GM21619 (cell line): Measurements from ENCODE around the gene CENPA.
"Not testable (repeated sequence)": the region's sequence is repeated elsewhere in the genome, so short reads cannot be mapped to it uniquely, and the experiment has no call there.

Experiments
- ATAC-seq: cut with Tn5 transposase; IDR thresholded peaks from one replicate; pipeline ENCODE4 v1.9.1; 2021; ENCODE audit not compliant: unreplicated experiment

CENPA gene

GRCh38 chr2:26760991-26761390, 24.9 kb upstream of the CENPA start:
- not testable (repeated sequence) for ATAC-seq

- ATAC-seq: no peak
These were observed 22.8 kb upstream of the CENPA start for GRCh38 chr2:26763019-26763418.

DNA sequence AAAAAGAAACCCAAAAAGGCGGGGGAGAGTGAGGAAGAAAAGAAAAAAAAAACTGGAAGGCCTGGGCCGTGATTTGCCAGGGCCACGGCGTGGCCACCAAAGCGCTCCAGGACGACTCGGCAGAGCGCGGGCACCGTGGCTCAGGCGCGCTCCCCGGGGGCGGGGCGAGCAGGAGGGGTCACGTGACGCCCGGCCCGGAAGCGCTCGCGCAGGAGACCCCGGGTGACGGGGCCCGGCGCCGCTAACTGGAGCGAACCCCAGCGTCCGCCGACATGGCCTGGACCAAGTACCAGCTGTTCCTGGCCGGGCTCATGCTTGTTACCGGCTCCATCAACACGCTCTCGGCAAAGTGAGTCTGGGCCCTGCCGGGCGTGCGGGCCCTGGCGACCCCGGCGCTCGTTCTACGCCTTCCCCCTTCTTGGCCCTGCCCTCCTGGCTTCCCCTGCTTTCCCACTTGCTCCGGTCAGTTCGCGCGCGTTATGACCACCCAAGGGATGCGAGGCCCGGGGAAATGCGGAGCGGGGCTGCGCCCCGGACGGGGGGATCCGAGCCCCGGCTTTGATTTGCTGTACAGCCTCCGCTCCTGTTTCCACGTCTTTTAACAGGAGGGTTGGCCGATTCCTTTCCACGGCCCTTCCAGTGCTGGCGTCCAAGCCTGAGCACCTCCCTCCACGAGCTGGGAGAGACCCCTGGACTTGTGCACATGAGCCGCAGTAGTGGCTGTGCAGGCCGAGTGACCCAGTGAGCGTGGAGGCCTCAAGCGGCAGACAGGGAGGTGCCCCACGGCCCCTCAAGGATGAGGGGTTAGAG, 21.6 kb upstream of the CENPA start, which contains the start of gene SLC35F6:
SLC35F6 (plus strand) TSS at position 207 of the 810 bp plus-strand sequence; CDS start at position 273, 66 bp downstream.
- ATAC-seq: peak; percentile 78

GRCh38 chr2:26764906-26765305, 20.9 kb upstream of the CENPA start:
- ATAC-seq: no peak

GRCh38 chr2:26765475-26766200, 20.2 kb upstream of the CENPA start:
- ATAC-seq: no peak

DNA sequence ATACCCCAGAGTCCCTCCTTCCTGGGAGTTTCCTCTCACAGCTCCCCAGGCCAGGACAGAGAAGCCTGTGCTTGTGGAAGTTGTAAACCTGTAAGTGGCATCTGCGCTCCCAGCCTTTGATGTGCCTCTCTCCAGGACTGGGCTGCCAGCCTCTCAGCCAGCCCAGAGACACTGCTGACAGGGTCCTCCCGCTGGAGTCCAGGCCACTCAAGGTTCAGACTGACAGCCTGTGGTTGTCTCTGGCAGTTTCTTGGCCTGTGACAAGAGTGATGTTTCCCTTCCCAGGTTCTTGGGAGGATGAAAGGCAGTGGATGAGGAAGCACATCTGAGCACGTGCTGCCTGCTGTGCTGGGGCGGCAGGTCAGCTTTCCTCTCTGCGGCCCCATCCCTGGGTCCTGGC, 18.7 kb upstream of the CENPA start:
- ATAC-seq: no peak

- no peak for ATAC-seq
These were observed 17.9 kb upstream of the CENPA start for GRCh38 chr2:26767894-26768487.

DNA sequence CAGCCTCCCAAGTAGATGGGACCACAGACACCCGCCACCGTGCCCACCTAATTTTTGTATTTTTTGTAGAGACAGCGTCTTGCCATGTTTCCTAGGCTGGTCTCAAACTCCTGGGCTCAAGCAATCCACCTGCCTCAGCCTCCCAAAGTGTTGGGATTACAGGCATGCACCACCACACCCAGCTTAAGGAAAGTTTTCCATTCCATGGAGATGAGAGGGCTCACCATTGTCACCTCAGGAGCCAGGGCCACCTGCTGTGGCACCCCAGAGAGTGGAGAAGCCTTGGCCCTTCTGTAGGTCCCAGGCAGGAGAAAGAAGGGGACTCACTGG, 17.1 kb upstream of the CENPA start:
- no peak for ATAC-seq

DNA sequence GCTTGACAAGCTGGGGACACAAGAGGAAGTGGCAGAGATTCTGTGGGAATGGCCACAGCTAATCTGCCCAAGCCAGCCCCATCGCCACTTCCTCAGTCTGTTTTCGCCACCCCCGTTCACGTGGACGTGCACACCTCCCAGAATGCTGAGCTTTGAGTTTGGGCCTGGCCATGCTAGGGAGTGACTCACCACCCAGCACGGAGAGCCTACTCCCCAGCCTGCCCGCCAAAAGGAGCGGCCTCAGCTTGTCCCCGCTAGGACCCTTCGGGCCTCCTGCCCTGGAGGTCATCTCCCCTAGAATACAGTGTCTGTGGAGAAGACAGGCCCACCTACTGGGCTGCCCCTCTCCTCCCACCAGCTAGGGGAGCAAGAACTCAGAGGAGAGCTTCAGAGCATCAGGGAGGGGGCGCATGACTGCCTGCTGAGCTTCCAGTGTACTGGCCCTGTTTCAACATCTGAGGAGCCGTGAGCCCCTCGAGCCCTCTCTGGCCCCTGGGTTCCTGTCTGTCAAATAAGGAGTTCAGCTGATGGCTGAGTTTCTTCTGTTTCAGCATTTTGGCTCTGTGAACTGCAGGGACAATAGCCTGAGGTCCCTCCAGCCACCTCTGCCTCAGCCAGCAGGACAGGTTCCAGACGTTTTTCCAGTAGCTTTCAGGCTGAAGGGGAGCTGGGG, 16.6 kb upstream of the CENPA start:
- ATAC-seq: no peak

- ATAC-seq: no peak
These were observed 14.8 kb upstream of the CENPA start for GRCh38 chr2:26770986-26771586.

DNA sequence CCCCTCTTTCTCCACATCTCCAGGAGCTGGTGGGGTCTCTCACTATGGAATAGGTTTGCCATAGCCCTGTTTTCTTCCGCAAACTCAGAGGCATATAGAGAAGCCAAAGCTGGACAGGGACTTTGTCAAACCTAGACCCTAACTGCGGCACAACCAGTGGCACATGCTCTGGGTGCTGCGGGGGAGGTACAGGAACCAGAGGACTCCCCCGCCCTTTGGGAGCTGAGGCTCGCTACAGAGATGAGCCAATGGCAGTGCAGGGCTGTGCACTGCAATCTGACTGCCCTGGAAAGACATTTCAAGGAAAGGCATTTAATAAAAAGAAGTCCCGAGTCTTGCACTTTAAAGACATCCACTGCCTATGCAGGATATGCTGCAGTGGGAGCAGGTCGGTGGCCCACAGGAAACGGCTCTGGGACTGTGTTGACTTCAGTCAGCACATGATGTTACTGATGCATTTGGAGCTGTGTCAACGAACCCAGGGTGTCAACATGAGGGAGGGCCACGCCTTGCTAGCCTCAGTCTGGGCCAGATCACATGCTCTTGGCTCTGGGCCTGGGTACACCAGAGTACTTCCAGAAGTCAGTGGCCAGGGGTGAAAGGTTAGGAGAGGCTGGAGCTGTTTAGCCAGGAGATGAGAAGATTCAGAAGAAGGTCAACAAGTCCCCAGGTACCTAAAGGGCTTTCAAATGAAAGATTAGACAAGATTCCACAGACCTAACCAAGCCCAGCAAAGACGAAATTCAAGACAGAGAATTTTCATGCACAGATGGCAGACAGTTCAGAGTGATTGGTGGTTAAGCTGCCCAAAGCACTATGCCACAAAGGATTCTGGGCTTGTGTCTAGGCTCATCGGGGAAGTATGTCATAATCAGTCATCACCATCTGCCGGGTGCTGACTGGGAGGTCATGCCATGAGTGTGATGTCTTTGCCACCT, 13.5 kb upstream of the CENPA start:
- no peak for ATAC-seq

GRCh38 chr2:26776195-26776800, 9.6 kb upstream of the CENPA start:
- ATAC-seq: no peak

- no peak for ATAC-seq
These were observed 7.8 kb upstream of the CENPA start for GRCh38 chr2:26778098-26778497.

GRCh38 chr2:26778507-26778906, 7.3 kb upstream of the CENPA start:
- no peak for ATAC-seq

- no peak for ATAC-seq
These were observed 5.6 kb upstream of the CENPA start for GRCh38 chr2:26780203-26780760.

GRCh38 chr2:26782876-26783704, 2.8 kb upstream of the CENPA start:
- no peak for ATAC-seq

- no peak for ATAC-seq
These were observed 1.2 kb upstream of the CENPA start for GRCh38 chr2:26784570-26785234.
